ENCODE results near the gene MYBPC3. TPM values are rescaled to one million over a fixed set of nuclear protein-coding genes. Genes with fewer than 3 reads are reported as not detected.
A peak's percentile ranks its signal among the peaks of the same experiment; 100 is the strongest.

Gene MYBPC3
- polyA plus RNA-seq, 10 donors, result 0.05 to 1.3 (median 0.29) TPM

DNA sequence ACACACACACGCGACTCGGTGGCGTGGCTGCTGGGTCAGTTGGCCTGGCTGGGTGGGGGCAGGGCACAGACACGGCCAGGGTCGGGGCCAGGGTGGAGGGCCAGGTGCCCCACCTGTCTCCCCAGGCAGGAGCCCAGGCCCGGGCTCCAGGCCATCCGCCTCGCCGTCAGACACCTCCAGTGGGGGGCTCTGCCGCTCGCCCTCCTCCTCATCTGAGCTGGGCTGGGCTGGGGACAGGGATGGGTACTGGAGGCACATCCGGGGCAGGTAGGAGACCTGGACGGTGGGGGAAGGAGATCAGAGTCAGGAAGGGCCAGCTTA, 6.2 kb upstream of the MYBPC3 start:
- no peak for DNase-seq

DNA sequence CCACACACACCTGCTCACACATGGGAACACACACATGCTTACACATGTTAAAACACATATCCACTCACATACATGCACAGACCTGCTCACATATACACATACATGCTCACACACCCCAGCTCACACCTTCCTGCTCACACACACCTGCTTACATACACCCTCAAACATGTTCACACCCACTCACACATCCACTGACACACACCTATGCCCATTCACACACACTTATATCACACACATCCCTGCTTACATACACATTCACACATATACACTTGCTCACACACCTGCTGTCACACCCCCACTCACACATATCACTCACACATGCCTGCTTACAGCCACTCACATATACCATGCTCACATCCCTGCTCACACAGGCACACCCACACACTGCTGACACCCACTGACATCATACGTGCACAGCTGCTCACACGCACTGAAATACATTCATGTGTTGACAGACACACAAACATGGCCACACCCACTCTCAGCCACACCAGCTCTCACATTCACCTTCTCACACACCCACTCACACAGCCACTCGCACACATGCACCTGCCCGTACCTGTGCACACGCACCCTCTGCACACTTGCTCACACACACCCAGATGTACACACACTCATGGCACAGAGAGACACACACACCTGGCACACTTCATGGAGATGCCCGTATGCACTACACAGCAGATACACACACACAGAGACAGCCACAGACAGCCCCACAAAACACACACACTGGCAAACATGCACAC, 5.7 kb upstream of the MYBPC3 start:
- no peak for DNase-seq

DNA sequence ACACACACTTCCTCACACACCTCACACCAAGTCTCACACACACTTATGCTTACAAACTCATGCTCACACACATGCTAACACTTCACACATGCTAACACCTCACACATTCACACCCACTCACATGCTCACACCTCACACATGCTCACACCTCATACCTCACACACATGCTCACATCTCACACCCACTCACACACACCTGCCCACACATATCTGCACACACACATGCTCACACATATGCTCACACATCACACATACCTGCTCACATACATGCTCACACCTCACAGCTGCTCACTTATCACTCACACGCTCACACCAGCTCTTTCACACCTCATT, 4.5 kb upstream of the MYBPC3 start:
- DNase-seq, result no peak

DNA sequence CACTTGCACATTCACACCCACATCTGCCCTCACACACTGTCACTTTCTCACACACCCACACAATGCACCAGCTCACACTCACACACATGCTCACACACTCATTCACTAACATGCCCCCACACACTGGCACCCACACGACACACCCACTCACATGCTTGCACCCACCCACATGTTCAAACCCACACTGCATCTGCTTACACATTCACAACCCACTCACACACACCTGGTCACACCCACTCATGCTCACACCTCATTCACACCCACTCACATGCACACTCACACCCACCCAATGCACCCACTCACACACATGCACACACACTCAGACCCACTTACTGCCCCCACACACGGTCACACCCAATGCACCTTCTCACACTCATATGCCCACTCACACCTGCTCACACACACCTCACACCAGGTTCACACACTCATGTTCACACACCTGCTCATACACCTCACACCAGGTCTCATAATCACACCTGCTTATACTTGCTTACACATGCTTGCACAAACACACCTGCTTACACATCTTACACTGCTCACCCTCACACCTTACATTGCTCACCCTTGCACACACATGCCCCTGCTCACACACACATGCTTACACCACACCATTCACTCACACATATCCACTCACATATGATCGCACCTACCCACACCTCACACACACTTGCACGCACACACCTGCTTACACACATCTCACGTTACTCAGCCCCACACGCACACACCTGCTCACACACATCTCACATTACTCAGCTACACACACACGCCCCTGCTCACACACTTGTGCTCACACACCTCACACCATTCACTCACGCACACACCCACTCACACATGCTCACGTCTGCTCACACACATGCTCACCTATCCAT, 3.9 kb upstream of the MYBPC3 start:
- DNase-seq, result no peak

DNA sequence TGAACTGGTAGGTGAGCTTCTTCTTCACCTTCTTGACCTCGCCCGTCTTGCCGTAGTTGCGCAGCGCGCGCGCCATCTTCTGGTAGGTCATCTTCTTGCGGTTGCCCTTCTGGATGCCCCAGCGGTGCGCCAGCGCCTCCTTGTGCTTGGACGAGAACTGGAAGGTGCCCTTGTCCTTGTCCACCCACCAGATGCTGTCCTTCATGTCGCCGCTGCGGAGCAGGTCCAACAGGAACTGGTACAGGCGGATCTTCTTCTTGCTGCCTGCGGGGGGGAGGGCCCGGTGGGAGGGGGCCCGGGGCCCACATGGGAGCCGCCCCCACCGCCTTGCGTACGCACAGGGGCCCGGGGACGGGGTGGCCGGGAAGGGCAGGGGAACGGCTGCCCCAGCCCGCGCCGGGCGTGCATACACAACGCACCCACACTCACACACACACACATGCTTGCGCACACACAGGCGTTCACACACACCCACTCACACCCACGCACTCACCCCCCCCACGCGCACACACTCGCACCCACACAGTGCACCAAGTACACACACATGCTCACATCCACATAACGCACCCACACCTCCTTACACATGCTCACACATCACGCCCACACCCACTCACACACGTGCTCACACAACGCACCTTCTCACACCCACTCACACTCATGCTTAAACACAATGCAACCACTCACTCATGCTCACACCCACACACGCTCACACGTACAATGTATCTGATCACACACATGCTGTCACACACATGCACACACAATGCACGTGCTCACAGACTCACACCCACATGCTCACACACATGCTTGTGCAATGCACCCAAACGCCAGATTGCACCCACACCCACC, 3.0 kb upstream of the MYBPC3 start:
- peak; percentile 84 to 93 (median 91) for DNase-seq

DNA sequence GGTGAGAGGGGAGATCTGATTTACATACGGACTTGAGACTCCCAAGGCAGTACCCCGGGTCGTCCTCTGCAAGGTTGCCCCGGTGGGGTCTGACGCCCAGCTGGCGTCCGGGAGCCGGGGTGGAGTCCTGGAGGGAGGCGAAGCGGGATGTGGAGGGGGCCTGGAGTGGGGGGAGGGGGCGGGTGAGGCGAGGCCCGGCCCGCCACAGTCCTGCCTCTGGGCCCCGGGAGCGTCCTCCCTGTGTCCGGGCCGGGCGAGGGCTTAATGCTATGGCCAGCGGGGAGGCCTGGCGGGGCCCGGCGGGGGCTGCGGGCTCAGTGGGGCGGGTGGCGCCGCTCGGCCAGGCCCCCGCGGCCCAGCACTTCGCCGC, 2.4 kb upstream of the MYBPC3 start:
- DNase-seq, result peak in 1 of 3 donors; percentile 25

DNA sequence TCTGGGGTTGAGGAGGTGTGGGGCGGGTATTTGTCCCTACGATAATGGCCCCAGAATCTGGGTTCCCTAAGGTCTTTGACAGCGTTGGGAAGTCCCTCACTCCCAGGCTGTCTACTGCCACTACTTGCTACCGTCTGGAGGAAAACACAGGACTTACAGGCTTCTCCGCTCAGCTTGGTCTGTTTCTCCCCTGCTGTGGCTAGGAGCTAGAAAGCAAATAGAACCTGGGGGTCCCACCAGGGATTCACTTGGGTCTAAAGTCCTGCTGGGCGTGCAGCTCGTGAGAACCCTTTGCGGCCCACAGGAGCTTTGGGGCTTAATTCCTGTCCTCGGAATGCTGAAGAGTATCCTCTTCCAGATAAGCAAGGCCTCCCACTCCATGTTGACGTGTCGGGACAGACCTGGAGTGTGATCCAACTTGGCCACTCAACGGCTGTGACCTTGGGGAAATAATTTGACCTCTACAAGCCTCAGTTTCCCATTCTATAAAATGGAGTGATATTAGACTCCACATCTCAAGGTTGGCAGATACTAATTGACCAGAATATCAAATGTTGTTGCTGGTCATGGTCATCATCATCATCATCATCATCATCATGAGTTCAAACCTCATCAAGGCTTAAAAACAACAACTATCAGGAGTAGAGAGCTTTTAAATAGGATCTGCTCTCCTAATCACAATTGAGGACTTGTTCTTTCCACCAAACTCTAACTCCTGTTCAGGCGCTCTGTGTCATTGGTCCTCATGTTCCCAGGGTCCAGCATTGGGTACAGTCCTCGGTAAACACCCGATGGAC, 1.7 kb upstream of the MYBPC3 start:
- no peak for DNase-seq

DNA sequence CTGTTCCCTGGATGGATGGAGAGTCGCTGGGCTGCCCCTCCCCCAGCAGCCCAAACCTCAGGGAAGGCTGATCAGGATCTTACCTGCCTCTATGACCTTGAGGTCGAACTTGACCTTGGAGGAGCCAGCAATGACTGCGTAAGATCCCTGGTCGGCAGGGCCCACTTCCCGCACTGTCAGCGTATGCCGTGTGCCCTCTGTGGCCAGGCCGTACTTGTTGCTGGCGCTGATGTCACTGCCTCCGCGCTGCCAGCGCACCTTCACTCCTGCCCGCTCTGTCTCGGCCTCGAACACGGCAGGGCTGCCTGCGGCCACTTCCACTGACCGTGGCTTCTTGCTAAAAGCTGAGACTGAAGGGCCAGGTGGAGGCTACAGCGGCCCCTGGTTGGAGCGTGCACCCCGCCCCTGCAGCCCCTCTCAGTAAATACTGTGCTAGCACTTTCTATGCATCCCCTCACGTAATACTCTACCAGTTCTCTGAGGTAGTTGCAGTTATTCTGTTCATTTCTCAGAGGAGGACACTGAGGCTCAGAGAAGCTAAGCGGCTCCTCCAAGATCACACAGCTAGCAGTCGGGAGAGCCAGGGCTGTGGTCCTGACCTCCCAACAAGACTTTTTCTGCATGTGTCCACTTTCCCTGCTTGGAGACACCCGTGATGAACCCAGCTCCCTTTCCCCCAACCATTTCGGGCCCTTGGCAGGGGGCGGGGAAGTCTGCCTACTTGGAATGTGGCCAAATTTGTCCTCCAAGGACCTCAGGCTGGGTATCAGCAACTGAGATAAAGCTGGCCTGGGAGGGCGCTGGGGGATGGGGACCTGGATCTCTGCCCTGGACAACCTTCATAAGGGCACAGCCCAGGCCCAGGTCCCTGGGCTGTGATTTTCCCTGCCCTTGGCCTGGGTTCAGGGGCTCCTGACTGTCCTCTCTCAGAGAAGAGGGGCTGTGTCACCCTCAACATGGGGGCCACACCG, 1.1 kb downstream of the MYBPC3 start:
- DNase-seq, result no peak

DNA sequence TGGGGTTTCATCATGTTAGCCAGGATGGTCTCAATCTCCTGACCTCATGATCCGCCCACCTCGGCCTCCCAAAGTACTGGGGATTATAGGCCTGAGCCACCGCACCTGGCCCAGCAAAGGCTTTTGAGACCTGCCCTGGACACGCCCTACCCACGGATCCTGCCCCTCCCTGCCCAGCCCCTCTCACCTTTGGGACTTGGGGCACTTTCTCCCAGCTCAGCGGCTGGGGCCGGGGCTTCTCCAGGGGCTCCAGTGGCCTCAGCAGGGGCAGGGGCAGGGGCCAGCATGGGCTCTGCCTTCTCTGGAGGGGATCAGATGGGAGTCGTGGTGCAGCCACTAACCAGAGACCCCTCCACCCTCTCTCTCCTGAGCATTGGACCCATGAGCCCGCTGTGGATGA, 2.2 kb downstream of the MYBPC3 start:
- no peak for DNase-seq

DNA sequence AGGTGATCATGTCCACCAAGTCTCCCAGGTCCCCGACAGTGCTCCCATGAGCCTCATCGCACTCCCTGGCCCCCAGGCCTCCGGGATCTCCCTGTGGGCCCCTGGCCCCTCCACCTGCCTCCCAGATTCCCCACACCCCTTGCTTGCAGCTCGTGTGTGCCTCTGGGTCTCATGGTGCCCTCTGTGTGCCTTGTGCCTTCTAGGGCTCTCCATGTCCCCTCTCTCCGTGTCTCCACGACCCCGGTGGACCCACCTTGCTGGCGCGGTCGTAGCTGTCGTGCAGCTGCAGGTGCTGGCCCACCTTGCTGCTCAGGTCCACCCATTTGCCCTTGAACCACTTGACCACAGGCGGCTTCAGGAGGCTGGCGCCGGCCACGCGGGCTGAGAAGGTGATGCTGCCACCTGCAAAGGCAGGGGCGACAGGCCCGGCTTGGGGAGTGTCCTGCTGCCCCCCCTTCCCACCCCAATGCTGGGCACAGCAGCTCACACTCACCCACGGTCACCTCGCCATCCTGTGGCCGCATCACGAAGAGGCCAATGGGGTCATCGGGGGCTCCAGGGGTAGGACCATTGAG, 2.9 kb downstream of the MYBPC3 start:
- DNase-seq, result no peak

DNA sequence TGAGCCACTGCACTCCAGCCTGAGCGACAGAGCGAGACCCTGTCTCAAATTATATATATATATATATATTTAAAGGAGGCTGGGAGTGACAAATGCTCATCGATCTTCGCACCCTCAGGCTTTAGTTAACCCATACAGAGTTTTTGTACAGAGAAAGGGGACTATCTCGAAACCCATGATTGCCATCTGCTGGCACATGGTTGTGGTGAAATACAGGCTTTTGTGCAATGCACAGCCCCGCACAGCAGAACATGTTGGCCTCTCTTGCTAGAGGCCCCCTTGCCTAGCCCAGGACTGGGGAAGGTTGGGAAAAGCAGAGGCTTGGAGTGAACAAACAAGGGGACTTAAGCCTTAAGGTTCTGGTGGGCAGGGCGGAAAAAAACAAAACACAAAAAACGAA, 3.6 kb downstream of the MYBPC3 start:
- DNase-seq, result peak in 1 of 3 donors; percentile 12

DNA sequence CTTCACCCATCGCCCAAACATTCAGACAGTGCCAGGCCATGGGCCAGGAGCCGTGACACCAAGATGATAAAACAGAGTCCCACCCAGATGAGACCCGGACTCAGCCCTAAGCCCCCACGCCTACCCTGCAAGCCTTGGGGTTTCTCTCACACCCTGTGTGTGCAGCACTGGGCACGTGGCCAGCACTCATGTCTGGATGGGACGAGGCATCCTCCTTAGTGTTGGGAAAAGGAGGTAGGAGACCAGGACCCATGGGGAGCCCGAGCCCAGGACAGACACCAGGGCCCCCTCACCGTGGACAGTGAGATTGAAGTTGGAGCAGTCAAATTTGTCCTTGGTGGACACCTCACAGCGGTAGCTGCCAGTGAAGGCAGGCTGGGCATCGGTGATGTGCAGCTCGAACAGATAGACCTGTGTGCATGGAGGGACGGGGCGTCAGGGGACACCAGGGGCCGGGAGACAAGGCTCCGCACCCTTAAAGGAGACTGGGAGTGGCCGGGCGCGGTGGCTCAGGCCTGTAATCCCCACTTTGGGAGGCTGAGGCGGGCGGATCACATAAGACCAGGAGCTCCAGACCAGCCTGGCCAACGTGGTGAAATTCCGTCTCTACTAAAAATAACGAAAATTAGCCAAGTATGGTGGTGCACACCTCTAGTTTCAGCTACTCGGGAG, 4.2 kb downstream of the MYBPC3 start:
- DNase-seq, result no peak

DNA sequence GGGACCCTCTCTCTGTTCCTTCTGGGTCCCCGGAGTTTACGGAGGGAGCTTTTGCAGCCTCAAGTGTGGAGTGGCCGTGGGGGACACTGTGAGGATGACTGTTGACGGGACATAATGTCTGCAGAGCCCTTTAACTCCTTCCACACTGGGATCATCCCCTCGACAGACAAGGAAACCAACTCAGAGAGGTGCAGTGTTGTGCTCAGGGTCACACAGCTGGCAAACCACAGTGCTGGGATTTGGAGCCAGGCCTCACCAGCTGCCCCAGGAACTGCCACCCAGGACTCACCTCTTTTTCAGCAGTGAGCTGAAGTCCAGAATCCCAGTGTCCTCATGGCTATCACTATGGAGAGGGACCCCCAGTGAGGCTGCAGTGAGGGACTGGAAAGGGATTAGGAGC, 5.4 kb downstream of the MYBPC3 start:
- no peak for DNase-seq

DNA sequence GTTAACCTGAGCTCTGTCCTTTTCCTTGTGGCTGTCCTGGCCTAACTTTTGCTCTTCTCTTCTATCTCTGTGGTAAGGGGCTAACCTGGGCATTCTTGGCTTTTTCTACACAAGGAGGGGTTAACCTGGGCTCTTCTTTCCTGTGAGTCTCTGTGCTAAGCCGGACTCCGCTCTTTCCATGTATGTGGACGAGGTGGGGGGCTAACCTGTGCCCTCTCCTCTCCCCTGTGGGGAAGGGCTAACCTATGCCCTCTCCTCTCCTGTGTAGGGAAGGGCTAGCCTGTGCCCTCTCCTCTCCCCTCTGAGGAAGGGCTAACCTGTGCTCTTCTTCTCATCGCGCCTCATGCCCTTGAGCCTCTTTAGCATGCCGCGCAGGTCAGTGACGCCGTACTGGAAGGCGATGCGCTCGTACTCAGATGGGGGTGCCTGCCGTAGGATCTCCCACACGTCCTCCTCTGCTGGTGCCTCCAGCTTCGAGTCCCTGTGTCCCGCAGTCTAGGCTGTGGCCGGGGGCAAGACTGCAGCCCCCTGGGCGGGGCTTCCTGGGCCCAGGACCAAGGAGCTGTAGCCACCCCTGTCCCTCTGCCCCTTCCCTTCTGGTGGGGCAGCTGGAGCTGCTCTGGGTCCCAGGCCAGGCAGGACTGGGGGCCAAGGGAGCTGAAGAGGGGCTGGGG, 6.5 kb downstream of the MYBPC3 start:
- DNase-seq, result no peak

DNA sequence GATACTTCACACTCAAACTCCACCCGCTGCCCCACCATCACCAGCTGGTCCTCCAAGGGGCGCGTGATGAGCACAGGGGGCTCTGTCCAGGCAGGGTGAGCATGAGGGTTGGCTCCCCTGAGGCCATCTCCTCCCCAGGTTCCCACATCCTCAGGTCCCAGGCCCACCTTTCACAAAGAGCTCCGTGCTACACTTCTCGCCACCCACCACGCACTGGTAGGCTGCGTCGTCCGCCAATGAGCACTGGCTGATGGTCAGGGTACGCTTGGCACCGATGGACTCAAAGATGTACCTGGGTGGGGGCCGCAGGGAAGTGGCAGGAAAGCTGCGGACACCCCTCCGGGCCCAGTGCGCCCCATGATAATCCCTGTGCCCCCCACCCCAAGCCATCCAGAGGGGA, 9.6 kb downstream of the MYBPC3 start:
- DNase-seq, result no peak

DNA sequence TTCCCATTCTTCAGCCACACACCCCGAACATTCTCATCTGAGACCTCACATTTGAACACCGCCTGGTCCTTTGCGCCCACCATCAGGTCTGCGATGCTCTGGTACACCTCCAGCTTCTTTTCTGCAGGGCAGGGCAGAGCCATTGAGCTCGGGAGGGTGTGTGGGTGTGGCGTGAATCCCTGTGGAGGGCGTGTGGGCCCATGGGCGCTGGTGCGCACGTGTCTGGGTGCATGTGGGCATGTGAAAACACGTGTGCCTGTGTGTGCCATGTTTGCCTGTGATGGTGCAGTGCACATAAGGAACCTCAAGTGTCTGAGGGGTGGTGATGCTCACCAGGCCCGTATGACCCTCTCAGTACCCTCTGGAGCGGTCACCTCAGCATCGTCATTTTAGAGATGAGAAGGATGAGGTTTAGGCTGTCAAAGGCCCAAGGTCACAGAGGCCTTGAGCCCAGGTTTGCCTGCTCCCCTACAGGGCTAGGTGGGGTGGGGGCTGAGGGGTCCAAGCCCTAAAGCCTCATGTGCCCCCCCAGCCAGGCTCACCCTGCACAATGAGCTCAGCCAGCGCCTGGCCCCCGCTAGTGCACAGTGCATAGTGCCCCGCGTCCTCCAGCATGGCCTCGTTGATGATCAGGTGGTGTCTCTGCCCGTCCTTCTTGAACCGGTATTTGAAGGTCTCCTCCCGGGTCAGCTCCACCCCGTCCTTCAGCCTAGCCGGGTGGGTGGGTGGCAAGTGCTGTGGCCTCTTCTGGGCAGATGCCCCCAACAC, 10.3 kb downstream of the MYBPC3 start:
- DNase-seq, result no peak

DNA sequence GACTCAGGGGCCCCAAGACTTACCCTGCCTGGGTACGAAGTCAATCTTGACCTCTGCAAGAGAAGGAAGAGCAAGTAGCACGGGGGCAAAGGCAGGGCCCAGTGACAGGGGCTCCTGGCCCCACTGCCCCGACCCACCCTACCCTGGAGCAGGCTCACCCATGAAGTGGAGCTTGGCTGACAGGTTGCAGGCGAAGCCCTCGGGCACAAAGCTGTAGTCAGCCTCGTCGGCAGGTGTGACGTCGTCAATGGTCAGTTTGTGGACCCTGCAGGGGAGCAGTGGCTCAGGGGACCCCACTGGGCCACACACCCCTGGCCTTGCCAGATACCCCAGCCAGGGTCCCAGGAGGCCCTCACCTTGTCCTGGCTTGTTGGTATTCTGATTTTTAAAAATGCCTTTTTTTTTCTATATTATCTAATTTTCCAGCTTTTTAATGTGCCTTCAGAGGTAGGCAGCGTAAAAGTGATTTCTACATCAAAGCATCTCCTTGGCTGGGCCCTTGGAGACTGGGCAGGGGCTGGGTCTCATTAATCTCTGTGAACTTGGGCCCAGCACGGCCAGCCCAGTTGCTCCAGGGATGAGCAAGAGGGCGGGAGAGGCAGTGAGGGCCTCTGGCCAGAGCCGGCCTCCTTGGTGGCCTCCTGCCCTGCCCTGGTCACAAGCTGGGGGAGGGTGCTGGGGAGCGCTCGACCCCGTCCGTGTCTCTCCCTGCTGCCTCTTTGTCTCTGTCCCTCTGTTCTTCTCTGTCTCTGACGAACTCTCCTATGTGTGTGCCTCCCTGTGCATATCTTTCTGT, 11.3 kb downstream of the MYBPC3 start:
- DNase-seq, result no peak

Data from muscle of back (tissue), 11 donors.